Inflammatory macrophage treated with lipopolysaccharide for 1 hour (primary cell): ENCODE data around the gene KYNU.

Experiments
- DNase-seq, 2 donors: peaks; one replicate each; pipeline ENCODE4 v3.0.0-alpha.2; 2020 to 2022

KYNU gene

GRCh38 chr2:142967060-142967459 lies 89.6 kb downstream of the KYNU start:
- DNase-seq: no peak

- no peak for DNase-seq
Measured at GRCh38 chr2:142973160-142973821, 95.8 kb downstream of the KYNU start.

- peak in 1 of 2 donors; percentile 47 for DNase-seq
Measured at GRCh38 chr2:142973822-142974207, 96.4 kb downstream of the KYNU start.

GRCh38 chr2:142974288-142975024 lies 97.0 kb downstream of the KYNU start:
- DNase-seq: peak; percentile 46 to 77

GRCh38 chr2:142975239-142975638 lies 97.8 kb downstream of the KYNU start:
- no peak for DNase-seq

GRCh38 chr2:142980246-142981068 lies 103.0 kb downstream of the KYNU start:
- no peak for DNase-seq

GRCh38 chr2:142981069-142981378 lies 103.6 kb downstream of the KYNU start:
- no peak for DNase-seq

- DNase-seq: no peak
Measured at GRCh38 chr2:142981756-142982155, 104.3 kb downstream of the KYNU start.

GRCh38 chr2:142983174-142983573 lies 105.7 kb downstream of the KYNU start:
- DNase-seq: no peak

GRCh38 chr2:142984657-142985056 lies 107.2 kb downstream of the KYNU start:
- no peak for DNase-seq

- no peak for DNase-seq
Measured at GRCh38 chr2:142987044-142987443, 109.6 kb downstream of the KYNU start.

GRCh38 chr2:142989273-142990204 lies 112.1 kb downstream of the KYNU start:
- DNase-seq: peak in 1 of 2 donors; percentile 60

GRCh38 chr2:142991295-142991694 lies 113.8 kb downstream of the KYNU start:
- no peak for DNase-seq

- no peak for DNase-seq
Measured at GRCh38 chr2:142992840-142993239, 115.4 kb downstream of the KYNU start.

- DNase-seq: no peak
Measured at GRCh38 chr2:142993771-142994170, 116.3 kb downstream of the KYNU start.

GRCh38 chr2:142994665-142995064 lies 117.2 kb downstream of the KYNU start:
- no peak for DNase-seq

GRCh38 chr2:142997231-142997630 lies 119.8 kb downstream of the KYNU start:
- DNase-seq: no peak

GRCh38 chr2:143000599-143000998 lies 123.1 kb downstream of the KYNU start:
- no peak for DNase-seq

GRCh38 chr2:143001501-143001900 lies 124.0 kb downstream of the KYNU start:
- no peak for DNase-seq

GRCh38 chr2:143015656-143016055 lies 138.2 kb downstream of the KYNU start:
- no peak for DNase-seq

- no peak for DNase-seq
Measured at GRCh38 chr2:143026411-143027054, 149.1 kb downstream of the KYNU start.

- DNase-seq: no peak
Measured at GRCh38 chr2:143029141-143029540, 151.7 kb downstream of the KYNU start.
